Mammary epithelial cell (primary cell): ENCODE measurements around the gene WNT2B.

Experiments
- CTCF ChIP-seq, 2 donors: IDR thresholded peaks in 1 of 2; conservative IDR thresholded peaks in 1 of 2; 2 replicates each; pipeline ENCODE4 v1.5.1; 2011 to 2012; ENCODE audit warnings: inconsistent platforms in 2 of 2, low read length in 2 of 2, mild to moderate bottlenecking in 2 of 2, control low read depth in 1 of 2, low read depth in 1 of 2; ENCODE audit not compliant: insufficient read depth in 1 of 2; ENCODE audit errors: extremely low read depth in 1 of 2
- EZH2 ChIP-seq: IDR thresholded peaks from 2 replicates; pipeline ENCODE4 v1.6.1; 2012; ENCODE audit warnings: low read length, inconsistent platforms, borderline replicate concordance

GRCh38 chr1:112464501-112464900 lies 44.3 kb upstream of the WNT2B start:
- TF ChIP-seq CTCF (conservative IDR thresholded peaks at IDR 0.05 in 1 of 2, IDR thresholded peaks at IDR 0.05 in 1 of 2; ENCODE audit: extremely low read depth in 1 of 2, insufficient read depth in 1 of 2, low read depth in 1 of 2, low read length in 2 of 2), result no peak
- no peak for TF ChIP-seq EZH2
